ENCODE results near the gene THRA.

Gene THRA

GRCh38 chr17:40023590-40024292, 39.0 kb upstream of the THRA start:
- ATAC-seq: no peak
- H3K27me3 Mint-ChIP-seq: no peaks in the 10 kb centered on the region
- H3K4me1 Mint-ChIP-seq: peaks cover 16% of the 10 kb centered on the region
- no peak overlapping the region for H3K27ac Mint-ChIP-seq
- no peak overlapping the region for H3K4me3 Mint-ChIP-seq
- H3K9me3 Mint-ChIP-seq: no peaks in the 10 kb centered on the region
- peaks cover 37% of the 10 kb centered on the region for H3K36me3 Mint-ChIP-seq (ENCODE audit: low read depth)
- DNase-seq: no peak

- Mint-ChIP-seq H3K9me3 (no peaks in the 10 kb centered on the region), H3K27ac (no peak overlapping the region), H3K4me3 (no peak overlapping the region), H3K4me1 (peaks cover 16% of the 10 kb centered on the region), H3K27me3 (no peaks in the 10 kb centered on the region), H3K36me3 (ENCODE audit: low read depth) (peaks cover 44% of the 10 kb centered on the region)
- DNase-seq (no peak), ATAC-seq (no peak)
Measured at GRCh38 chr17:40024901-40025300, 37.9 kb upstream of the THRA start.

GRCh38 chr17:40025559-40025958, 37.2 kb upstream of the THRA start:
- ATAC-seq: no peak
- Mint-ChIP-seq H3K9me3 (no peaks in the 10 kb centered on the region), H3K27ac (no peak overlapping the region), H3K4me1 (peaks cover 16% of the 10 kb centered on the region), H3K36me3 (ENCODE audit: low read depth) (peaks cover 44% of the 10 kb centered on the region), H3K27me3 (no peaks in the 10 kb centered on the region), H3K4me3 (no peak overlapping the region)
- DNase-seq: no peak

GRCh38 chr17:40025991-40026815, 36.6 kb upstream of the THRA start:
- H3K9me3 Mint-ChIP-seq: no peaks in the 10 kb centered on the region
- no peak overlapping the region for H3K4me3 Mint-ChIP-seq
- H3K27me3 Mint-ChIP-seq: no peaks in the 10 kb centered on the region
- ATAC-seq (no peak), DNase-seq (no peak)
- peaks cover 16% of the 10 kb centered on the region for H3K4me1 Mint-ChIP-seq
- no peak overlapping the region for H3K27ac Mint-ChIP-seq
- H3K36me3 Mint-ChIP-seq (ENCODE audit: low read depth): peaks cover 40% of the 10 kb centered on the region

- Mint-ChIP-seq H3K4me1 (peaks cover 16% of the 10 kb centered on the region), H3K9me3 (no peaks in the 10 kb centered on the region), H3K27me3 (no peaks in the 10 kb centered on the region), H3K27ac (no peak overlapping the region), H3K4me3 (no peak overlapping the region), H3K36me3 (ENCODE audit: low read depth) (peaks cover 42% of the 10 kb centered on the region)
- peak; percentile 73 for DNase-seq
- ATAC-seq: peak; percentile 90
Measured at GRCh38 chr17:40026816-40027613, 35.8 kb upstream of the THRA start.

- peaks cover 16% of the 10 kb centered on the region for H3K4me1 Mint-ChIP-seq
- DNase-seq: no peak
- peaks cover 41% of the 10 kb centered on the region for H3K36me3 Mint-ChIP-seq (ENCODE audit: low read depth)
- H3K27ac Mint-ChIP-seq: no peak overlapping the region
- H3K4me3 Mint-ChIP-seq: no peak overlapping the region
- no peaks in the 10 kb centered on the region for H3K9me3 Mint-ChIP-seq
- H3K27me3 Mint-ChIP-seq: no peaks in the 10 kb centered on the region
- ATAC-seq: no peak
Measured at GRCh38 chr17:40027614-40028012, 35.2 kb upstream of the THRA start.

- H3K9me3 Mint-ChIP-seq: no peaks in the 10 kb centered on the region
- H3K27me3 Mint-ChIP-seq: no peaks in the 10 kb centered on the region
- no peak overlapping the region for H3K27ac Mint-ChIP-seq
- DNase-seq (no peak), ATAC-seq (no peak)
- H3K36me3 Mint-ChIP-seq (ENCODE audit: low read depth): peaks cover 42% of the 10 kb centered on the region
- H3K4me1 Mint-ChIP-seq: peaks cover 16% of the 10 kb centered on the region
- H3K4me3 Mint-ChIP-seq: no peak overlapping the region
Measured at GRCh38 chr17:40028595-40028994, 34.2 kb upstream of the THRA start.

- Mint-ChIP-seq H3K36me3 (ENCODE audit: low read depth) (peaks cover 24% of the 10 kb centered on the region), H3K4me3 (no peak overlapping the region), H3K4me1 (peaks cover 4% of the 10 kb centered on the region), H3K9me3 (no peaks in the 10 kb centered on the region), H3K27me3 (no peaks in the 10 kb centered on the region), H3K27ac (no peak overlapping the region)
- ATAC-seq (no peak), DNase-seq (no peak)
Measured at GRCh38 chr17:40031706-40032105, 31.1 kb upstream of the THRA start.

GRCh38 chr17:40032322-40033320, 30.1 kb upstream of the THRA start:
- DNase-seq: no peak
- H3K36me3 Mint-ChIP-seq (ENCODE audit: low read depth): peaks cover 24% of the 10 kb centered on the region
- H3K27ac Mint-ChIP-seq: no peak overlapping the region
- ATAC-seq: no peak
- H3K4me1 Mint-ChIP-seq: no peaks in the 10 kb centered on the region
- no peaks in the 10 kb centered on the region for H3K27me3 Mint-ChIP-seq
- no peaks in the 10 kb centered on the region for H3K9me3 Mint-ChIP-seq
- no peak overlapping the region for H3K4me3 Mint-ChIP-seq

GRCh38 chr17:40033339-40033738, 29.4 kb upstream of the THRA start:
- ATAC-seq (no peak), DNase-seq (no peak)
- H3K27ac Mint-ChIP-seq: no peak overlapping the region
- H3K4me3 Mint-ChIP-seq: no peak overlapping the region
- H3K36me3 Mint-ChIP-seq (ENCODE audit: low read depth): peaks cover 22% of the 10 kb centered on the region
- no peaks in the 10 kb centered on the region for H3K4me1 Mint-ChIP-seq
- H3K27me3 Mint-ChIP-seq: no peaks in the 10 kb centered on the region
- no peaks in the 10 kb centered on the region for H3K9me3 Mint-ChIP-seq

- Mint-ChIP-seq H3K9me3 (no peaks in the 10 kb centered on the region), H3K27ac (no peak overlapping the region), H3K4me3 (no peak overlapping the region), H3K36me3 (ENCODE audit: low read depth) (peaks cover 13% of the 10 kb centered on the region), H3K4me1 (no peaks in the 10 kb centered on the region), H3K27me3 (no peaks in the 10 kb centered on the region)
- no peak for DNase-seq
- no peak for ATAC-seq
Measured at GRCh38 chr17:40034426-40035161, 28.2 kb upstream of the THRA start.

GRCh38 chr17:40035162-40035559, 27.6 kb upstream of the THRA start:
- DNase-seq (no peak), ATAC-seq (no peak)
- Mint-ChIP-seq H3K36me3 (ENCODE audit: low read depth) (peaks cover 10% of the 10 kb centered on the region), H3K27me3 (no peaks in the 10 kb centered on the region), H3K9me3 (no peaks in the 10 kb centered on the region), H3K4me1 (no peaks in the 10 kb centered on the region), H3K27ac (no peak overlapping the region), H3K4me3 (no peak overlapping the region)

- H3K27me3 Mint-ChIP-seq: no peaks in the 10 kb centered on the region
- no peak overlapping the region for H3K4me3 Mint-ChIP-seq
- no peak overlapping the region for H3K27ac Mint-ChIP-seq
- H3K4me1 Mint-ChIP-seq: no peaks in the 10 kb centered on the region
- ATAC-seq (no peak), DNase-seq (no peak)
- H3K36me3 Mint-ChIP-seq (ENCODE audit: low read depth): peaks cover 7% of the 10 kb centered on the region
- H3K9me3 Mint-ChIP-seq: no peaks in the 10 kb centered on the region
Measured at GRCh38 chr17:40038882-40039513, 23.8 kb upstream of the THRA start.

Data from activated naive CD8-positive, alpha-beta T cell treated with anti-CD3 and anti-CD28 coated beads, Interleukin-2, amount 50 U/mL, for 24 hours (primary cell).